GM18867 (cell line): ENCODE results near the gene CACHD1.

Experiments used
- ATAC-seq: cut with Tn5 transposase; IDR thresholded peaks from one replicate; pipeline ENCODE4 v1.9.1; 2021; ENCODE audit warnings: mild to moderate bottlenecking, moderate library complexity; ENCODE audit not compliant: unreplicated experiment

Gene CACHD1

DNA sequence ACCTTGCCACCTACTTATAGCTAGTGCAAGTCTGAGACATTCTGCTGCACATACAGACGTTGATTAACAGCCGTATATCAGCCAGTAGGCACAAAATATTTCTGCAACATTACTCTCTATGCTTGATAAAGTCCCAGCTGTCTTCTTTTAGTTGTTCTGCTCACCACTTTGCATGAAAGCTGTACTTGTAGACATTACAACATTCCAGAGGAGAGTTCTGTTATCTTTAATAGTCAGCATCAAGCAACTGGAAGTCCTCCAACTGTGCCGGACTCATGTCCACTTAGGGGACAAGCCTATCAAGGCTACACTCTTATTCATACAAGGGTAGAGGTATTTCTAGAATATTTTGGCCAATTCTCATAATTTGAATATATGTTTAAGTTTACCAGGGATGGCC lies 50.0 kb downstream of the CACHD1 start:
- no peak for ATAC-seq

DNA sequence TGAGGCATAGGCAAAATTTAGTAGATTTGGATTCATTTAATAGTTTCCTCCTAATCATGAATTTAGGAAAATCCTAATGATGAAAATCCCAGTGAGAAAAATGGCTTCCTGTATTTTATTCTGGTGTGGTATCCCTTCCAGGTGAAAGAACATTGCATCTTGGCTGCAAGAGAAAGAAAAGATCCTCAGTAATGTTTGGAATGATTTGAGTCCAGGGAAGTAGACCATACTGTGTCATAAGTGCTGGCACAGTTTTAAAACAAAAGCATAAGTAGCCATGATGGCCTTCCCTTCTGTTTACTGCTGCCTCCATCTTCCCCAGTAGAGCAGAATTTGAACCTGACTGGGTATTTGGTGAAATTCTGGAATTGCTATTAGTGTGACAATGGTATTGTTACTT lies 52.8 kb downstream of the CACHD1 start:
- no peak for ATAC-seq

- ATAC-seq = no peak
These were observed 53.7 kb downstream of the CACHD1 start for GRCh38 chr1:64523413-64524337.

- no peak for ATAC-seq
These were observed 54.7 kb downstream of the CACHD1 start for GRCh38 chr1:64524614-64525013.

DNA sequence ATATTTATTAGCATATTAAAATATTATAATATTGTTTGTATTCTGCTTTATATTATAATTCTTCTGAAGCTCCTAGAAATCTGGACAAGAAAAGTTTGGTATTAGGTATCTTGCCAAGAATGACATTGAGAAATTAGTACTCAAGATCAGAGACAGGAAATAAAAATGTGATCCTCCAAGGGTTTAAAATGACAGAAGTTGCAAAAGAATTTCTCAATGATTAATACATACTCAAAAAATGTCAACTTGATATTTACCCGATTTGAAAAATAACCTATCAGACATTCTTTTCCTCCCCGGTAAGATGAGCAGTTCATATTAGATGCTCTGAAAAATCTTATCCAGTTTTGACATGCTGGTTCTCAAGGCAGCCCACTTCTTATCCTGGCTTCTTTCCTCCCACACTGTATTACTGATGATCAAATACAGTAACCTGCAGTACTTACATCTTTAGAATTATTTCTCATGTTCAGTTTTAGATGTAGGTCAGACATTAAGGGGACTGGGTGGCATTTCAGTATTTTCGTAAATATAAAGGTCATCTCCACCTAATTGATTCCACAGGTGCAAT lies 55.3 kb downstream of the CACHD1 start:
- no peak for ATAC-seq

GRCh38 chr1:64526312-64526711 lies 56.4 kb downstream of the CACHD1 start:
- no peak for ATAC-seq

GRCh38 chr1:64527165-64527564 lies 57.2 kb downstream of the CACHD1 start:
- no peak for ATAC-seq

DNA sequence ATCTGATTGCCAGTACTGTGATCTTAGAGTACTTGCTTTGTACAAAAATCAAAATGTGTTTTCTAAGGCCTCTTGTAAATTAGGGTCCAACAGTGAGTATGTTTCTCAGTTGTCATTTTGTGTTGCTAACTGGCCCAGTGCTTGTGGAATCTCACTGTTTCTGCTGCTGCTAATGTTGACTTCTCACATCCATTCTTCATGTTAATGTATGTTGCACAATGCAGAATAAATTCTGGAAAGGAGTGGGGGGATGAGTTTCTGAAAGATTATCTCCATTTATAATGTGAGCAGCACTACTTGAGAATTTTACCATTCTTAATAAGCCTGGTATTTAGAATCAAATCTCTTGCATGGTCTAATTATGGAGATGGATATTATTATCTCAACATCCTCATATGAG lies 57.9 kb downstream of the CACHD1 start:
- no peak for ATAC-seq

- ATAC-seq = no peak
These were observed 61.2 kb downstream of the CACHD1 start for GRCh38 chr1:64530969-64531692.

GRCh38 chr1:64532646-64533045 lies 62.7 kb downstream of the CACHD1 start:
- no peak for ATAC-seq

GRCh38 chr1:64535938-64536835 lies 66.3 kb downstream of the CACHD1 start:
- ATAC-seq = no peak

- ATAC-seq = no peak
These were observed 67.0 kb downstream of the CACHD1 start for GRCh38 chr1:64536836-64537490.

GRCh38 chr1:64537942-64538341 lies 68.0 kb downstream of the CACHD1 start:
- no peak for ATAC-seq

GRCh38 chr1:64538389-64538788 lies 68.5 kb downstream of the CACHD1 start:
- ATAC-seq = no peak

DNA sequence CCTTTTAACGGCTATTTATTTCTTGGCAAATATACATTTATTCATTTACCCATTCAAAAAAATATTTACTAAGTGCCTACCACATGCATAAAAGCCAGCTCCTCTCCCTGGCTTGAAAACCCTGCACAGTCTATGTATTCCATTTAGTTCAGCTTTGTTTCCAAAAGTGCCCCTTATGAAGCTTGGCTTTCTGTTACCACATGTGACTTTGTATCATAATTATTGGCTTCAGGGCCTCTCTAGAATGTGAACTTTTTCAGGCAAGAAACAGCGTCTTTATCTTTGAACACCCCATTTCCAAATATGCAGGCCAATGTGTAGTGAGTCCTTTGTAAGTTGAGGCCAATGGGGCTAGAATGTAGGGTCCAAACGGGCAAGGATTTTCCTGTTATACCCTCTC lies 69.4 kb downstream of the CACHD1 start:
- ATAC-seq = no peak

DNA sequence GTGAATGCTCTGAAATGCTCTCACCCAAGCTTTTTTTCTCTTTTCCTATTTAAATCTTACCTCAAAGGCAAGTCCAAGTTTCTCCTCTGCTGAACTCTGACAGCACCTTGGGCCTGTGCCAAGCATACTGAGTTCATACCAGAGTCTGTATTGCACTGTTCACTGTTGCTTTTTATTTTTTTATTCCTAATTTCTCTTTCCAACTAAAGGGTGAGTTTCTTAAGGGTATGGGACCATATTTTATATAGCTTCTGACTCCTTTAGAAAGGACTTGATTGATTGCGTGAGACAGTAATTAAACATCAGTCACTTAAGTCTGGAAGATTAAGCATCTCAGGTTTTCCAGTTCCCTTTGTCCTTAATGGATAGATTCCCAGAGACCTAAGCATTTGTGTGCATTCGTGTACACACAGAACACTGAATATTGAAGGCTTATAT lies 69.9 kb downstream of the CACHD1 start:
- ATAC-seq = no peak

DNA sequence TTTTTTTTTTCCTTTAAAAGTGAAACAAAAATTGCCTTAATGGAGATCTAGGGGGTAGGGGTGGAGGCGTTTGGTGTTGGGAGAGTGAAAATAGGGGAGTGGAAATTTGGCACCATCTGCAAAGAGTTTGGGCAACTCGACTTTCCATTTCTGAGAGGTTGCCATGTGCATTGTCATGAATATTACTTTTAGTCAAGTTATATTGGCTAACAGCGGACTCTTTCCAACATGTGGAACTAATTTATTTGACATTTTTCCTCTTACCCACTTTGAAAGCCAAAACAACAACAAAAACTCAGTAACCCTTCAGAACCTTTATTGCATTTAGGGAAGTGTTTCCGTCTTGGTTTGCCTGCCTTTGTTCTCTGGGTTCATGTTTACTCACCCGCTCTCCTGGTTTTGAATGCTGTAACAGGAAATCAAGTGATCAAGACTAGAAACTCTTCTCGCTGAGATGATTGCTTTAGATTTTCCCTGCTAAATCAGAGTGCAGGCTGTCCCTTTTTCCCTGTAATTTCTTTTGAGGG lies 70.4 kb downstream of the CACHD1 start:
- no peak for ATAC-seq

DNA sequence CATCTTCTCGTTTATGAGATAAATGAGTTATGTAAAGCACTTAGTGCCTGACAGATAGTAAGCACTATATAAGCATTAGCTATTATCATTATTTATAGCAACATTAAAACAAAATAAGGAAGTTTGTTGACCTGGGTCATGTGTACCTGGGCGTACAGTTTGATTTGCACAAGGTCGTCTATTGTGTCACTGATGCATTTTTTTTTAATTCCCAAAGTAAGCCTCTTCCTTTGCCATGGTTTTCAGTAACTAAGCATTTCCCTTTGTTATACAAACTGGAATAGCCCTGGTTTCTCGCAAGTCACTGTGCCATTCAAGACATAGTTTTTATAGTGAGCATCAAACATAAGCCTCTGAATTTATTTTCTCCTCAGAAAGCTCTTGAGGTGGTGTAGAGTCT lies 72.2 kb downstream of the CACHD1 start:
- ATAC-seq = no peak

- ATAC-seq = no peak
These were observed 73.9 kb downstream of the CACHD1 start for GRCh38 chr1:64543831-64544230.
